Endothelial cell of umbilical vein (primary cell): ENCODE data around the gene LPIN1. TPM values are rescaled to one million over a fixed set of nuclear protein-coding genes. Genes with fewer than 3 reads are reported as not detected.

Experiments used
- BruUV-seq: library from RNA; stranded (reverse); fragments of 400-500 nt; replicated peaks from 2 replicates; lab custom pipeline; 2021; lab: Mats Ljungman, UMichigan
- CTCF ChIA-PET: fragments of 300-600, 350-600 bp; sonication (Branson Sonifier 250); formaldehyde crosslinking; loops from one replicate; lab custom pipeline; 2021; ENCODE audit warnings: antibody characterized with exemption, inconsistent platforms; lab: Charles Lee
- POLR2A ChIA-PET: fragments of 300-600, 350-600 bp; sonication (Branson Sonifier 250); formaldehyde crosslinking; loops from one replicate; lab custom pipeline; 2021; ENCODE audit warnings: antibody characterized with exemption, inconsistent platforms; lab: Charles Lee
- DNase-seq: peaks from one replicate; pipeline ENCODE4 v3.0.0-alpha.2; 2011; ENCODE audit warnings: low read depth, low spot score
- FAIRE-seq: peaks from 2 replicates; lab custom pipeline; 2011; peaks lifted over from hg19 to GRCh38; lab: Jason Lieb, UNC
- H2AFZ ChIP-seq: 2 replicates; pipeline ENCODE4 v1.6.0; 2012; ENCODE audit warnings: low read depth, low read length, control low read depth, inconsistent platforms
- H3K27ac ChIP-seq: 2 replicates; pipeline ENCODE4 v1.5.1; 2011; ENCODE audit warnings: low read depth, mild to moderate bottlenecking, control low read depth, low read length, moderate library complexity; ENCODE audit not compliant: insufficient read depth
- H3K27me3 ChIP-seq, 2 experiments: 2 replicates each; pipeline versions ENCODE4 v1.6.0 to v1.6.1; 2011; ENCODE audit warnings: low read length in 2 of 2, mixed read lengths in 1 of 2; ENCODE audit not compliant: control insufficient read depth in 2 of 2, insufficient read depth in 2 of 2
- H3K36me3 ChIP-seq, 2 experiments: 2 replicates in 1 of 2; 3 replicates in 1 of 2; pipeline ENCODE4 v1.5.1; 2011; ENCODE audit warnings: low read length in 2 of 2, mild to moderate bottlenecking in 1 of 2, moderate library complexity in 1 of 2; ENCODE audit not compliant: control insufficient read depth in 2 of 2, insufficient read depth in 2 of 2; ENCODE audit errors: extremely low read depth in 1 of 2
- H3K4me1 ChIP-seq: 3 replicates; pipeline ENCODE4 v1.5.1; 2011; ENCODE audit warnings: mild to moderate bottlenecking, low read length; ENCODE audit not compliant: control insufficient read depth, insufficient read depth; ENCODE audit errors: extremely low read depth
- H3K4me2 ChIP-seq: 2 replicates; pipeline ENCODE4 v1.6.1; 2011; ENCODE audit warnings: low read length, control low read depth, mixed read lengths; ENCODE audit not compliant: insufficient read depth
- H3K4me3 ChIP-seq, 3 experiments: fragments of 200-600 bp in 1 of 3; sonication (generic), shearing (Covaris generic) in 1 of 3; replicated peaks in 1 of 3; 2 replicates each; pipeline ENCODE4 v1.5.1; 2011 to 2016; ENCODE audit warnings: control low read depth in 3 of 3, low read length in 3 of 3, mild to moderate bottlenecking in 2 of 3, inconsistent platforms in 1 of 3, low read depth in 1 of 3, moderate library complexity in 1 of 3; ENCODE audit not compliant: insufficient read depth in 1 of 3
- H3K79me2 ChIP-seq: 2 replicates; pipeline ENCODE4 v1.6.0; 2012; ENCODE audit warnings: low read length, inconsistent platforms; ENCODE audit not compliant: control insufficient read depth, insufficient read depth
- H3K9ac ChIP-seq: replicated peaks from 2 replicates; pipeline ENCODE3; 2011; ENCODE audit warnings: low read length, control low read depth; ENCODE audit not compliant: insufficient read depth; ENCODE audit errors: extremely low read depth
- H3K9me1 ChIP-seq: replicated peaks from 3 replicates; pipeline ENCODE4 v1.6.0; 2011; ENCODE audit warnings: mild to moderate bottlenecking, low read length; ENCODE audit not compliant: control insufficient read depth, insufficient read depth; ENCODE audit errors: extremely low read depth
- H3K9me3 ChIP-seq: replicated peaks from 2 replicates; pipeline ENCODE4 v1.5.1; 2012; ENCODE audit warnings: low read length, inconsistent platforms; ENCODE audit not compliant: control insufficient read depth, insufficient read depth
- H4K20me1 ChIP-seq: replicated peaks from 2 replicates; pipeline ENCODE3; 2011; ENCODE audit warnings: mild to moderate bottlenecking, low read length; ENCODE audit not compliant: control insufficient read depth, insufficient read depth; ENCODE audit errors: extremely low read depth
- CTCF ChIP-seq, 2 donors: IDR thresholded peaks; 1 replicate in 1 of 2; 2 replicates in 1 of 2; pipeline ENCODE4 v1.5.1; 2011; ENCODE audit warnings: low read length in 2 of 2, mild to moderate bottlenecking in 2 of 2, moderate library complexity in 2 of 2, control low read depth in 1 of 2, inconsistent platforms in 1 of 2, low read depth in 1 of 2; ENCODE audit not compliant: insufficient read depth in 1 of 2; ENCODE audit errors: extremely low read depth in 1 of 2
- EZH2 ChIP-seq: IDR thresholded peaks from 2 replicates; pipeline ENCODE4 v1.6.1; 2012; ENCODE audit warnings: borderline replicate concordance, low read depth, mild to moderate bottlenecking, moderate library complexity, low read length, inconsistent platforms; ENCODE audit not compliant: severe bottlenecking
- FOS ChIP-seq: IDR thresholded peaks from 2 replicates; pipeline ENCODE4 v1.6.1; 2011; ENCODE audit warnings: mild to moderate bottlenecking, low read length, moderate library complexity, borderline replicate concordance; ENCODE audit not compliant: insufficient read depth
- GATA2 ChIP-seq: IDR thresholded peaks from 2 replicates; pipeline ENCODE4 v1.7.0; 2011; ENCODE audit warnings: low read depth, mild to moderate bottlenecking, moderate library complexity, mixed read lengths, low read length; ENCODE audit not compliant: insufficient read length, insufficient read depth
- JUN ChIP-seq: IDR thresholded peaks from 2 replicates; pipeline ENCODE4 v1.6.1; 2011; ENCODE audit warnings: borderline replicate concordance, low read depth; ENCODE audit not compliant: insufficient read length, insufficient read depth
- MAX ChIP-seq: IDR thresholded peaks from 2 replicates; pipeline ENCODE4 v1.6.1; 2011; ENCODE audit not compliant: insufficient read depth, insufficient read length
- MYC ChIP-seq: IDR thresholded peaks from one replicate; pipeline ENCODE4 v1.6.1; 2011; ENCODE audit warnings: mild to moderate bottlenecking, low read depth, low read length
- POLR2A ChIP-seq: IDR thresholded peaks from 2 replicates; pipeline ENCODE4 v1.6.1; 2012; ENCODE audit warnings: low read depth, mild to moderate bottlenecking, control low read depth, low read length
- POLR2AphosphoS5 ChIP-seq: IDR thresholded peaks from 2 replicates; pipeline ENCODE4 v1.6.1; 2012; ENCODE audit warnings: low read depth, mild to moderate bottlenecking, control low read depth, low read length, moderate library complexity; ENCODE audit not compliant: insufficient read depth
- dilution Hi-C: fragments of 300-500 bp; cut with MboI; formaldehyde crosslinking; loops from one replicate; pipeline ENCODE4 v1.15.0; 2019; ENCODE audit warnings: low sequenced_read_pairs; ENCODE audit not compliant: extremely low pct_ligation_motif_present
- intact Hi-C: fragments of 100-400 bp; cut with micrococcal nuclease; formaldehyde crosslinking; loops from one replicate; pipeline ENCODE4 v1.10.0; 2022
- polyA plus RNA-seq, 4 experiments: library from polyadenylated mRNA; depleted of rRNA in 3 of 4; stranded (reverse) in 3 of 4; unstranded in 1 of 4; fragments of >200 nt; gene quantifications; 2 replicates each; pipeline versions ENCODE4 v1.2.1 to v1.2.3, GENCODE V29; 2011 to 2012; ENCODE audit warnings: missing spikeins in 1 of 4
- total RNA-seq: library from RNA; stranded (reverse); gene quantifications from 2 replicates; pipeline ENCODE4 v1.2.3, GENCODE V29; 2021

The LPIN1 gene
- total and polyA plus RNA-seq, 2 donors (not counting 3 experiments of a cell fraction or from before 2014, with no cell fraction given) = 26.6 to 80.4 TPM

GRCh38 chr2:11771971-11772615, 25.7 kb downstream of the LPIN1 start:
- no peak for DNase-seq
- no peak overlapping the region for H3K27ac ChIP-seq
- H3K36me3 ChIP-seq = peaks cover 8 to 32% of the 10 kb centered on the region in 2 experiments
- no peak overlapping the region for H3K4me2 ChIP-seq
- ChIA-PET CTCF (interaction anchor here (0.6 to 1.7 kb wide), 3 partner anchors 12 to 367 kb away, joined by 3 to 4 read pairs (median 3); no protein-coding TSS in a partner anchor), POLR2A (no interaction called here)
- no peak overlapping the region for H3K9ac ChIP-seq
- H4K20me1 ChIP-seq = no peaks in the 10 kb centered on the region
- no peak for FAIRE-seq
- no peak for TF ChIP-seq EZH2
- TF ChIP-seq POLR2A = no peak
- no peak for TF ChIP-seq MYC
- no peak for TF ChIP-seq CTCF (IDR thresholded peaks at IDR 0.05; ENCODE audit: extremely low read depth in 1 of 2, insufficient read depth in 1 of 2, low read depth in 1 of 2, low read length in 2 of 2)
- no peak for TF ChIP-seq POLR2AphosphoS5
- TF ChIP-seq JUN = no peak
- no peak for TF ChIP-seq MAX
- TF ChIP-seq GATA2 = no peak
- no peak for TF ChIP-seq FOS
- BruUV-seq = no TSS peak
- no peaks in the 10 kb centered on the region for H3K9me3 ChIP-seq
- H3K4me3 ChIP-seq = no peak overlapping the region
- intact Hi-C loops (no loop called here), dilution Hi-C loops (no loop called here)
- peaks cover 14% of the 10 kb centered on the region for H3K4me1 ChIP-seq
- no peaks in the 10 kb centered on the region for H3K9me1 ChIP-seq
- peaks cover 4% of the 10 kb centered on the region for H3K79me2 ChIP-seq
- H2AFZ ChIP-seq = no peak overlapping the region
- no peaks in the 10 kb centered on the region for H3K27me3 ChIP-seq
